ENCODE results near the gene PDCD1.
"Not testable (repeated sequence)": the region's sequence is repeated elsewhere in the genome, so short reads cannot be mapped to it uniquely, and the experiment has no call there.

Gene PDCD1

GRCh38 chr2:241850544-241851324 is 8.0 kb downstream of the PDCD1 start:
- no peak for DNase-seq

GRCh38 chr2:241849616-241850543 is 8.8 kb downstream of the PDCD1 start:
- no peak for DNase-seq

- DNase-seq: no peak
Measured at GRCh38 chr2:241848761-241849615, 9.7 kb downstream of the PDCD1 start.

GRCh38 chr2:241846406-241846805 is 12.3 kb downstream of the PDCD1 start:
- DNase-seq: no peak

- no peak for DNase-seq
Measured at GRCh38 chr2:241844831-241845578, 13.7 kb downstream of the PDCD1 start.

- DNase-seq: peak; percentile 86
Measured at GRCh38 chr2:241844066-241844728, 14.5 kb downstream of the PDCD1 start.

- no peak for DNase-seq
Measured at GRCh38 chr2:241843321-241844065, 15.2 kb downstream of the PDCD1 start.

- peak; percentile 68 for DNase-seq
Measured at GRCh38 chr2:241842620-241843211, 16.0 kb downstream of the PDCD1 start.

GRCh38 chr2:241842067-241842415 is 16.7 kb downstream of the PDCD1 start:
- no peak for DNase-seq

- no peak for DNase-seq
Measured at GRCh38 chr2:241841181-241842066, 17.3 kb downstream of the PDCD1 start.

- DNase-seq: no peak
Measured at GRCh38 chr2:241837197-241837965, 21.3 kb downstream of the PDCD1 start.

GRCh38 chr2:241836292-241836691 is 22.4 kb downstream of the PDCD1 start:
- DNase-seq: peak; percentile 41

GRCh38 chr2:241835611-241836010 is 23.1 kb downstream of the PDCD1 start:
- DNase-seq: peak; percentile 37

- DNase-seq: no peak
Measured at GRCh38 chr2:241834527-241835210, 24.0 kb downstream of the PDCD1 start.

- not testable (repeated sequence) for DNase-seq
Measured at GRCh38 chr2:241833756-241834526, 24.8 kb downstream of the PDCD1 start.

- DNase-seq: no peak
Measured at GRCh38 chr2:241833101-241833663, 25.5 kb downstream of the PDCD1 start.

GRCh38 chr2:241827394-241827793 is 31.3 kb downstream of the PDCD1 start:
- no peak for DNase-seq

All from hematopoietic multipotent progenitor cell treated with erythropoietin and hydrocortisone succinate and interleukin-3 and kit ligand, for 4 days (in vitro differentiated cells).